Activated T-helper 1 cell treated with anti-CD3 and anti-CD28 coated beads, Interleukin-2, amount 50 U/mL, for 16 hours (primary cell): ENCODE results near the gene PPP6R1.
"Not testable (repeated sequence)": the region's sequence is repeated elsewhere in the genome, so short reads cannot be mapped to it uniquely, and the experiment has no call there.

Experiments
- DNase-seq, 2 donors: peaks; one replicate each; pipeline ENCODE4 v3.0.0-alpha.2; 2020; ENCODE audit warnings: low read depth in 1 of 2, low spot score in 1 of 2

The PPP6R1 gene

GRCh38 chr19:55224679-55225414 is 34.0 kb downstream of the PPP6R1 start:
- DNase-seq = not testable (repeated sequence)

- DNase-seq = no peak
Observed at GRCh38 chr19:55224038-55224665, 34.7 kb downstream of the PPP6R1 start.

GRCh38 chr19:55223291-55224037 is 35.4 kb downstream of the PPP6R1 start:
- no peak for DNase-seq

DNA sequence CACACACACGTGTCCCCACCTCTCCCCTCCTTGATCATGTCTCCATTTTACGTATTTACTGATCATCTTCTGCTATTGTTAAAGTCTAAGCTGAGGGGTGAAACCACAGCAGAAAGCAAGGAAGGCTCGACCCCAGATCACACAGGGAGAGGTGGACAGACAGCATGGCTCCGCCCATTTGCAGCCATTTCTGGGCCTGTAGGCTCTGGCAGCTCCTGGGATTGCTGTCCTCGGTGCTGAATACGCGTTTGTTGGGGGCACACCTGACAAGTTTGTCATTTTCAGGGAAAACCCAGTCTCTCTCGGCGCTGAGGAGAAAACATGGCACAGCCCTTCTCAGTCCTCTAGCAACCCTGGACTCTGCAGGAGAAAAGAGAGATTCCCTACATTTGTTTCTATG is 38.3 kb downstream of the PPP6R1 start:
- no peak for DNase-seq

- no peak for DNase-seq
Observed at GRCh38 chr19:55216461-55217198, 42.2 kb downstream of the PPP6R1 start.

- no peak for DNase-seq
Observed at GRCh38 chr19:55213547-55213946, 45.3 kb downstream of the PPP6R1 start.

- no peak for DNase-seq
Observed at GRCh38 chr19:55212447-55212846, 46.4 kb downstream of the PPP6R1 start.

- no peak for DNase-seq
Observed at GRCh38 chr19:55209693-55210472, 48.9 kb downstream of the PPP6R1 start.

GRCh38 chr19:55208880-55209692 is 49.7 kb downstream of the PPP6R1 start, which contains the start of gene PTPRH:
TSS of gene PTPRH (minus strand) at chr19:55209501. CDS start at chr19:55209433, 68 bp downstream.
- no peak for DNase-seq

GRCh38 chr19:55206664-55207500 is 51.9 kb downstream of the PPP6R1 start:
- DNase-seq = no peak

DNA sequence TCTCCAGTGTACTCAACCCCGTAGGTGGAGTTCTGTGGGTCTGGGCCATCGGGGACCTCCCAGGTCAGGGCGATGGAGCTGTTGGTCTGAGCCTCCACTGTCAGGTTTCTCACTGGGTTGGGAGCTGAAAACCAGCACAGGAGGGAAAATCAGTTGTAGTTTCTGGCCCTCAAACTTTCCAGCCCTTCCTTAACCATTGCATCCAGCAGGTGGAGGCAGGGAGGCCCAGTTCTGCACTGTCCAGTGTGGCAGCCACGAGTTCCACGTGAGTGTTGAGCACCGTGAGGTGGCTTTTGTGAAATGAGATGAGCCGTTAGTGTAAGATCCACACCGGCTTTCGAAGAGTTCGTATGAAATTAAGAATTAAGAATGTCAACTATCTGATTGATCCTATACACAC is 56.6 kb downstream of the PPP6R1 start:
- not testable (repeated sequence) for DNase-seq

DNA sequence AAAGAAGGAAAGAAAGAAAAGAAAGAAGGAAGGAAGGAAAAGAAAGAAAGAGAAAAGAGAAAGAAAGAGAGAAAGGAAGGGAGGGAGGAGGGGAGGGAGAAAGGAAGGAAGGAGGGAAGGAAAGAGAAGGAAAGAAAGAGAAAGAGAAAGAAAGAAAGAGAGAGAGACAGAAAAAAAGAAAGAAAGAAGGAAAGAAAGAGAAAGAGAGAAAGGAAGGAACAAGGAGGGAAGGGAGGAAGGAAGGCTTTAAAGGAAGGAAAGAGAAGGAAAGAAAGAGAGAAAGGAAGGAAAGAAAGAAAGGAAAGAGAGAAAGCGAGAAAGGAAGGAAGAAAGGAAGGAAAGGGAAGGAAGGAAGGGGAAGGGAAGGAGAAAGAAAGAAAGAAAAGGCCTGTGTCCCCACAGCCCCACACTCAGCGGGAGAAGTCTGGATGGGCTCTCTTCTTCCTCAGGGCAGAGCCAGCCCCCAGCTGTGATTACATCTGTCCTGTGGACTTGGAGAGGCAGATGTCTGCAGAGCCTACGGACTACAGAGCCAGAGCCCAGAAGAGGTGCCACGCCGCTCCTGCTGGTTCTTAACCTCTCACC is 59.1 kb downstream of the PPP6R1 start:
- no peak for DNase-seq

GRCh38 chr19:55198651-55199050 is 60.2 kb downstream of the PPP6R1 start:
- no peak for DNase-seq

GRCh38 chr19:55197528-55197927 is 61.3 kb downstream of the PPP6R1 start:
- no peak for DNase-seq

GRCh38 chr19:55196803-55197202 is 62.0 kb downstream of the PPP6R1 start:
- no peak for DNase-seq

DNA sequence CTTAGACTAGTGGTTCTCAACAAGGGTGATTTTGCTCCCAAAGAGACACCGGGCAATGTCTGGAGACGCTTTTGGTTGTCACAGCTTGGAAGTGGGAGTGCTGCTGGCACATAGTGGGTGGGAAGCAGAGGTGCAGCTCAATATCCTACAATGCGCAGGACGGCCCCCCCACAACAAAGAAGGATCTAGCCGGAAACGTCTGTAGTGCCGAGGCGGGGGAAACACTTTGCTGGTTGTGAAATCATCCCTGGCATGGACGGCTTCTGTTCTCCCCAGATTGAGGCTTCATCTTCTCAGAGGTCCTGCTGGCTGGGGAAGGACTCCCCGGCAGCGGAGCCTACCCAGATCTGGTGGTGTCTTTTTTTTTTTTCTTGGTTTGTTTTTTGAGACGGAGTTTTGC is 65.3 kb downstream of the PPP6R1 start:
- DNase-seq = no peak

DNA sequence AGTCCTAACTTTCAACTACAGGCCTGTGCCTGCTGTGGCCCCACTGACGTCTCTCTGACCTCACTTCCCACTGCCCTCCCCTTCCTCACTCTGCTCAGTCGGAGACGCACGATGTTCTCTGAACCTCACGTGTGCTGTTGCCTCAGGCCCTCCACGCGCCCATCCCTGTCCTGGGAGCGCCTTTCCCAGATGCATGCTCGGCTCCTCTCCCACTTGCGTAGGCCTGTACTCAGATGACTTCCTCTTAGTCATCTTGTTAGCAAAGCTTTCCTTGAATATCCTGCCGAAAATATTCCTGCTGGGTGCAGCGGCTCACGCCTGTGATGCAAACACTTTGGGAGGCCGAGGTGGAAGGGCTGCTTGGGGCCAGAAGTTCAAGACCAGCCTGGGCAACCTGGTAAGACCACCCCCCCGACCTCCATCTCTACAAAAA is 69.4 kb downstream of the PPP6R1 start:
- no peak for DNase-seq

DNA sequence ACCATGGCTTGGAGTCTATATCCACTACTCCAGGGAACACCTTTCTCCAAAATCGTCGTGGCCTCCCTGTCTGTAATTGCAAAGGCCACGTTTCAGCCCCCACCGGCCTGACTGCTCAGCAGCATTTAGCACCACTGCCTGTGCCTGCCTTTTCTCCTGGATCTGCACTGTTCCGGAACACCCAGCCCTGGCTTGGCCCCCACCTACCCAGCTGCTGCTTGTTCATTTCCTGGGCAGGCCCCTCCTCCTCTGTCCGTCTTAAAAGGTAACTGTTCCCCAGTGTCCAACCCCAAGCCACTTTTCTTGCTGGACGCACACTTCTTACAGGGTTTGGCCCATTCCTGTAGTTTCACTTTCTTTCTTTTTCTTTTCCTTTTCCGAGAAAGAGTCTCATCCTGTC is 70.2 kb downstream of the PPP6R1 start:
- no peak for DNase-seq
